ENCODE data around the gene KMT2E.
A peak's percentile ranks its signal among the peaks of the same experiment; 100 is the strongest.

Gene KMT2E

DNA sequence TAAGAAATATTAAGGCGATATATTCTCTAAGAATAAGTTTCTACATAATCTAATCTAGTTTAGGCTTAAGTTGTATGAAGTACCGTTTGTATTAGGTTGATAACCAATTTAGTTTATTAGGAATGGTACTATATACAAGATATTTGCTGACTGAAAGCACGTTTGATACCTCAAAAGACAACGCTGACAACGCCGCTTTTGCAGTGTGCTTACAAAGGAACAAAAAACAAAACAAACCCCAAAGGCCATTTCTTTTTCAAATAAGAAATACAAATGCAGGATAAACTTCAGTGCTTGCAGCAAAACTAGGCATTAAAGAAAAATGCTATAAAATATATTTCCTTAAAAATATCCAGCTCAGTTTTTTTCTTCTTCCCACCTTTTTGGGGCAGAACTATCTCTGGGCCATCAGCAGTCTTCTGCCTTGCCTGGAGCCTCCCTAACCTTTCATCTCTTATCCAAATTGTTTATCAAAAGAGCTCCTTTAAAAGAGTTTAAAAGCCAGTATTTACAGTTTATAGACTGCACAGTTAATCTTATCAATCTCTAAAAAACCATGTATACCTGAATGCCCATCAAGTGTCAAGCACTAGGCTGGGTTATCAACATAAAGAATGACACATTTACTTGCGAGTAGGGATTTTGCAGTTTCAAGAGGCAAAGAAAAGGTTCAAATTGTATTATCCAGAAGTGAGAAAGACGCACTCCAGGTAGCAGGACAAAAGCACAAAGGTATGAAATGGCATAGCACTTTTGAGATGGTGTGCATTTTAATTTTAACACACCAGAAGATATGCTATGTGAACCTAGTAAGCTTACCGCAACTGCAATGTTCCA, 4.1 kb upstream of the KMT2E start:
- DNase-seq (ENCODE audit: low spot score): no peak

DNA sequence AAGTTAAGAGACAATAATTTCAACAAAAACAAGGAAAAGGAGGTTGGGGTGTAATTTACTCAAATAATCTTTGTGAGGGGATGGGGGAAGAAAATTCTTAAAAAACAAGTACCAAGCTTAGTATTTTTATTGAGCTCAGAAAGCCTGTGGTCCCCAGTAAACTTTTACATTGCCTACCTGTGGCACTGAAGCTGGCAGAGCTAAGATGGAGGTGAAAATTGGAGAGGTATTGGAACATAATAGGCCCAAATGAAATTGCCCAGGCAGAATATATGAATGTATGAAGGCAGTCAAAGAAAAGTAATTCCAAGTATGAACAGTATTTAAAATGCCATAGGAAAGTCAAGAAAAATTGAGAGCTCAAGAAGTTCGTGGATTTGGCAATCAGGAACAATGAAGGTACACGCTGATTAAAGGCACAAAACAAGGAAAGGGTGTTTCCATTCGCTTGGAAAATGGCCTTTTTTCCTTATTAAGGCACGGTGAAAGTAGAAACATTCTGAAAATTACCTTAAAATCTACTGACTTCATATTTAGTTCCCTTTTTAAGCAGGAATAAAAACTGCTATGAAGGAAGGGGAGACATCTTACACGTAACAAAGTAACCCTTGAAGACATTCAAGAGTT, 3.4 kb upstream of the KMT2E start:
- DNase-seq (ENCODE audit: low spot score): no peak

DNA sequence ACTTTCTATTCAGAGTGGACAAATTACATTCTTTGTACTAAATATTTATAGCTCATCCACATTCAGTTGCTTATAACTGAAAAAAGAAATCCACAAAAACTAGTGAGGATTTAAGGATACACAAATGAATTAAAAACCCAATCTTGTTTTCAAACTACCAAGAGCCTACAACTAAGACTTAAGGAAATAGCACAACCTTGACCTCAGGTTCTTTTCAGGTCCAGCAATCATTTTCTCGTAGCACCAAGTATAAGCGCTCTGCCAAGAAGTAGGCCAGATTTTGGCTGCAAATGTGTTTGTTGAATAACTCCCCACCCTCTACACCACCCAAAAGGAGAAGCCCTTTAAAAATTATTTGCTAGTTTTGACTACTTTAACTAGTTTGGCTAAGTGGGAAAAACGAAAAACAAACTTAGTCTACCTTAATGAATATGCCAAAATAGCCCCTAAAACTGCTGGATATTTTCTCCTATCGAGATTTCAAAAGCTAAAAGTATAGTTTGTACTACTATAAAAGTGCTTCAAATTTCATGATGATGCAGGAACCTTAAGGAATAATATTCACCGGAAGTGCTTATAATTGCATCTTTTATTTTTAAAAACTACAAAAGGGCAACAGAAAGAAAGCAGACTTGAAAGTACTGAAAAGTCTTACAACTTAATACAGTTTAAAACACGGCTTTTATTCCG, 2.7 kb upstream of the KMT2E start:
- DNase-seq (ENCODE audit: low spot score): no peak

DNA sequence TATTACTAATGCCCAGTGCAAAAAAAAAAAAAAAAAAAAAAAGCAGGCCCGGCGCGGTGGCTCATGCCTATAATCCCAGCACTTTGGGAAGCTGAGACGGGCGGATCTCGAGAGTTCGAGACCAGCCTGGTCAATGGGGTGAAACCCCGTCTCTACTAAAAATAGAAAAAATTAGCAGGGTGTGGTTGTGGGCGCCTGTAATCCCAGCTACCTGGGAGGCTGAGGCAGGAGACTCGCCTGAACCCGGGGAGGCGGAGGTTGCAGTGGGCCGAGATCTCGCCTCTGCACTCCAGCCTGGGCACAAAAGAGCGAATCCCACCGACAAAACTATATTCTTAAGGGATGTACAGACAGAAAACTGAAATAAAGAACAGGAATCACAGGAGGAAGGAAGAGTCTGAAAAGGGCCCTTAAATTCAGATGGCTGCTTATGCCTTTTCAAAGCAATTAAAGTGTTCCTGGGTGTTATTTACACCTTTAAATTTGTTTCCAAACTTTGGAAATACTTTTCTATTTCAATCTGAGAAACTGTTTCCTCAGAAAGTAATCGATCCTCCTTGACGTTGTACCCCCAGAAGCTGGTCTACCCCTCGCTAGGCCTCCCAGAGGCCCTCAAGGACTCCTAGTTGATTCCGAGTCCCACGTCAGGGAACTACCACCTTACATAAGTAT, 2.0 kb upstream of the KMT2E start:
- no peak for DNase-seq (ENCODE audit: low spot score)

DNA sequence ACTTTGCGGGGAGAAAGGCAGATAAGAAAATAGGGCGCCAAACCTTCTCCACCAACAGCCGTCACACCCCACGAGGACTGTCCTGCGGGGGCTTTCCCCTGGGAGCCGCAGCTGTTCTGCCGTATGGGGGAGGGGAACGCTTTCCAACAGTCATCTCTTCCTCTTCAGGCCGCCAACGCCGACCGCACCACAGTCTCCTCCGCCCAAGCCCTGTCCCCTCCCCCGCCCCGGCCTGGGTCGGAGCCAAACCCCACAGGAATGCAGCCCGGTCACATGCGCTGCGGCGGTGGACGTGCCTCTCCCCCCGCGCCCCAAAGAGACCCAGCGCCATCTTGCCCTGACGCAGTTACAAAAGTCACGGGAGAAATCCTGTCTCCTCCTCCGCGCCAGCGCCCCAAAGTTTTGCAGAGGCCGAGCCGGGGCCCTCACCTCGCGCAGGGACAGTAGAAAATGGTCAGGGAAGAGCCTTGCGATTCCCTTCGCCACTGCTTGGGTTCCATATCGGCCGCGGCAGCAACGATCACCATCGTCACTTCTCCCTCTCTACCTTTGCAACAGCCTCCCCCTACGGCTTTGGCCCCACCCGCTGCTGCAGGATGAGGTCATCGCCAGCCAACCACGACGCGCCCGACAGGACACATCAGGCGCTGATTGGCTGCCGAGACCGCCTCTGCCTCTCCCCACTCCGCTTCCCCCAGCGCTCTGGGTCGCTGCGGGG, 1.3 kb upstream of the KMT2E start:
- DNase-seq (ENCODE audit: low spot score): peak; percentile 97

DNA sequence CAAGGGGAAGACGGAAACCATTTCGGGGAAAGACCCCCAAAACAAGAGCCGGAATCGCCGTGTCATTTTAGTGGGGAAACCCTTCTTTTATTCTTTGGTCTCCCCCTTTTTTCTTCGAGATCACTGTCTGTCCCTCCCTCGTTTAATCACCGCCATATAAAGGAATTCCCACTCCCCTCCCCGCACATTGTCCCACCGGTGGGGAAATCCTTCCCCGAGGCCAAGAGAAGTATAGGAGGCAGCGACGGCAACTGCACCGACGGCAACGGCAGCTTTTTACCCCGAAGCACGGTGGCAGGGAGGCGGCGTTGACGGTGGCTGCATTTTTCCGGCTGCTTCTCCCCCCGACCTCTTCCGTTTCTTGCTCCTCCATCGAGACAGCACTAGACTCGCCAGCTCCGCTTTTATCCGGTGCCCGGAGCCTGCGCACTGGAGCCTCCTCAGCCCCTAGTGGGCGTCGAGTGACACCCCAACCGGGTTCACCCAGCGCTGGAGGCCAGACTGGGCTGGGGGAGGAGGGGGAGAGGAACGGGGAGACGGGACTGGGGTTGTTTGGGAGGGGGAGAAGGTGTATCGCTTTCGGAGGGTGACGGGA, 687 bp upstream of the KMT2E start:
- DNase-seq (ENCODE audit: low spot score): peak; percentile 95

DNA sequence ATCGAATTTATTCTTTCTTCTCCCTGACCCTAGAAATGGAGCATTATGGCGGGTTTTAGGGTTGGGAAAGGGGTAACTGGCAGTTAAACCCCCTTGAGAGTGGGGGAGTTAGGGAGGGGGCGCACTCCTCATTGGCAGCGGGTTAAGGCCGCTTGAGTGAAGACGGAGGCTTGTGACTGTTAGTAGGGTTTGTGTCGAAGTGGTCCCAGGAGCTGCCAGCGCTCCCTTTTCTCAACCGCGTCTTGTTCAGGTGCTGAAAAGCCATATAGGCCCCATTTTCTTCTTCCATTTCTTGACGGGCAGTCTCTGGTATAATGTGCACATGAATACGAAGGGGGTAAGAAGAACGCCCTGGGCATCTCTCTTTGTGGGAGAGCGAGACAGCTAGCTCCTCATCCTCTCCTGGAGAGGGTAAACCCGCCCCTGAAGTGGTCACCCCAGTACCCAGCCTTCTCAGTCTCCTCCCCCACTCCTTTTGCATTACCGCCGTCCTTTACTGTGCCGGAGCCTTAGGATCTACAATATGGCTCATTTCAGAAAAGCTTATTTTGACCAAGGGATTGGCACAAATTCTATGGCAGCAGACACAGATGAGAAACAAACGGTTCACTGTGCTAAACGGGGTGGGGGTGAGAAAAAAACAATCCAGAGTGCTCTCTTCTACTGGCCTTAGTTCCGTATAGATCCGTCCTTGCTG, 836 bp downstream of the KMT2E start:
- peak; percentile 52 for DNase-seq (ENCODE audit: low spot score)

DNA sequence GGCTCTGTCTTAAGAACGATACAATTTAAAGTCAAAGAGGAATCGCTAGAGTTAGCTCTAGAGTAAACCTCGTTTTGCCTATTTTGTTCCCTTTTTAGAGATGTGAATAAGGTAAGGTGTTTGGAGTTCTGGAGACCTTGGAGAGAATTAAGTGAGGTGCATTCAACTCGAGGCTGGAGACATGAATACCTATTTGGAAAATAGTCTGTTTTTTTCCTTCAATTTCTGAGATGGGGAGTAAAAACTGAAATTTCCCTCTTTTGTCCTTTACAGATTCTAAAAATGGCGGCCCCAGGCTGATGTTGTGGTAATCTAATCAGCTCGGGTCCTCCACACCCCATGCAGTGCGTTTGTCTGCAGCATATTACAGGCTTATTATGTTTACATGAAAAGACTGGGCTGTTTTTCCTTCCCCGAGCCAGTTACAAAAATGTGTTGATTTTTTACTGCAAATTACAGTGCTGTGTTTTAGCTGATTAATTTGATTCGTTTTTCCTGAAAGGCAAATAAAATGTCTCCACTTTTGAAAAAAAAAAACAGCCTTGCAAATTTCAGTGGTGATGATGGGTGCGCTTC, 1.5 kb downstream of the KMT2E start:
- DNase-seq (ENCODE audit: low spot score): peak; percentile 21

DNA sequence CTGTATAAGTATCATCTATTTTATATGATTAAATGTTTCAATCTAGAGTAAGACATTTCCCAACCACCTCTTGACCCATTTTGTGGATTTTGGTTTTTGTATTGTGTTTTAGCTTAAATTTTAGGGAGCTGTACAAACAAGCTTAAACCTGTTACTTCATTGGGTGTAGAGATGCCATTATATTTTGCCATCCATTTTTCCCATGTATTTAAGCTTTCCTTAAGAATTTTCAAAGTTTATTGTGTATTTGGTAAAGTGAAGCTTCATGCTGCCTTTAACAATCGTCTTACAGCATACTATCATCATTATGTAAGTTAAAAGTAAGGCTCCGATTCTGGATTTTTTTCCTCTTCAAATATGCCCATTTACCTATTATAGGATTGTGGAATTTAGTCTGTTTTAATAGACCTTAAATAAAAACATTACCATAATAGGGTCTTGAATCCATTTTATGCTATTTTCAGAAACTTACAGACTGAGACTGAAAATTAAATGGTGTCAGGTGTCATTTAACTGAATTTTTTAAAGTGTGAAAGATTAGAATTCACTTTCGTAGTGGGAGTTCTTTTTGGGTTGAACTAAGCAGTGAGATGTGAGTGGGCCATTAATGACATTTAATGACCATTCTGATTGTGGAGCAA, 2.2 kb downstream of the KMT2E start:
- DNase-seq (ENCODE audit: low spot score): no peak

DNA sequence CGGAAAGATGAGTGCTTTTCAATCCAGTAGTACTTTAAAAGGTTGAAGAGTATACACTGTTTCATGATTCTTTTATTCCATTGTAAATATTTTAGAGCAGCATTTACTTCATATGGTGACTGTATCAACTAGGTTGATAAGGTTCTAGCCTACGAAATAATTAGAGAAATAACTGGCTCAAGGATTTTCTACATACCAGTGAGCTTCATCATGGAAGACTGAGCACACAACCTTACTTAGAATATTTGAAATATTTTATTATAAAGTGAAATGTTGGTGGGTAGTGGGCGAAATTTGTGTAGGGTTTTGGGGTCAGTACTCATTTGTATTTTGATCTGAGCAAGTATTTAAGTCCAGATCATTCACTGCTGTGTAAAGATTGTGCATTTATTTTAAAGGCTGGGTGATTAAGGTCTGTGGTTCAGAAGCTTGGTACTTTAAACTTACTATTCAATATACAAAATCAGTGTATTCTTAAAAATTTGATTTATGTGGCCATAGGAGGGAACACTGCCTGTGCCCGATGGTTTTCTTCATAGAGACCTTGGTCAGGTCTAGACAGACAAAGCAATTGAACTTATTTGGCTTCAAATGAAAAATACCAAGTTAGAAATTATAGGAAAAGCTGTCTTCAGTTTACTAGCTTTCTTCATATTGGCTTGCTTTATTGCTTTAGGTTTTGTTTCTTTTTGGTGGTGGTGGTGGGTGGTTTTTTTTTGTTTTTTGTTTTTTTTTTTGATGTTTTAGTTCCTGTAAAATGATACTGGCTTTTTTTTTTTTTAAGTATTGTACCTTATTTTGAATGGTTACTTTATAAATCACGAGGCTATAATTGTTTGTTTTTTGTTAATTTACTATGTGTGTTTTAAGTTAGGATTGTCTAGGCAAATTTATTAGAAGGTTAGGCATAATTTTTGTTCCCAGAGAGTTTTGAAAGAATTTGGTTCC, 3.0 kb downstream of the KMT2E start:
- DNase-seq (ENCODE audit: low spot score): no peak

DNA sequence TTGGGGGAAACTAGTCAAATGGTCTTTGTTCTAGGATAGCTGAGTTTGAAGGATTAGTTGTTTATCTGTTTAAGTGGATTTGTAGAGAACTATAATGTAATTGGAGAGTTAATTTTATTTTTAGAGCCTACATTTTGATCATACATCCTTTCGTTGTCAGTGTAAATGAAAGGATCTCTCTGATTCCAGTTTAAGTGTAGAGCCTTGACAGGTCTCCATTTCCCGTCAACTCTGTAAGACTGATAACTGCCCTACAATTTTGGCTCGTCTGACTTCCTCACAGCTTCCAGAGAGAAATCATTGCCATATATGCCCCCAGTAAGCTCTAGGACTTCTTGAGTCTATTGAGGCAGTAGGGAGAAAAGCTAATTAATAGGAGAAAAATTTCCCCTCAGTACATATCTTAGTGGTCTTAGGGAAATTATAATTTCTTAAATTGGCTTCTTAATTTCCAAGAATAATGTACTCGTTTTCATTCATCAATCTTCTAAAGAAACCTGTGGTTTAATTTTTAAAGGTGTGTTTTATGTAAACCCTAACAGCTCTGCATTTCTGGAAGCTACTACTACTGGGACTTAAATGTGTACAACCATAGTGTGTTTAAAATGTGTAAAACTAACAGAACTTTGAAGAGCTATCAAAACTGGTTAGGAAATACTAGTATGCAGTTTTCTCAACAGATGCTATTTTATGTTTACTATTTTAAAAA, 3.8 kb downstream of the KMT2E start:
- DNase-seq (ENCODE audit: low spot score): no peak

DNA sequence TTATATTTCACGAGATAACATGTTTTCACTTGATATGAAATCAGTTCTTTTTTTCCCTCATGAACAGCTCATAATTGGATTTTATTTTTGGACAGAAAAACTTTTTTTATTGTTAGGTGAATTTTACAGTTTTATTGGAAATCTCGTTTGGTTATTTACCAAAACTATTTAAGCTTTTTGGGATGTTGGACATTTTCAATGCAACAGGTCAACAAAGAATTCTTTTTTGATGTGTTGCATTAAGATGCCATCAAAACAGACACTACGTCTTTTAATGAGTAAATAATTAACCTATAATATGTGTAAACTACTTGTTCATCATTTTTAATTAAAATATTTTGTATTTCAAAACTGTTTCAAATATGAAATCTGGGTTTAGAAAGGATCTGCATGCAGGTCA, 5.3 kb downstream of the KMT2E start:
- no peak for DNase-seq (ENCODE audit: low spot score)

DNA sequence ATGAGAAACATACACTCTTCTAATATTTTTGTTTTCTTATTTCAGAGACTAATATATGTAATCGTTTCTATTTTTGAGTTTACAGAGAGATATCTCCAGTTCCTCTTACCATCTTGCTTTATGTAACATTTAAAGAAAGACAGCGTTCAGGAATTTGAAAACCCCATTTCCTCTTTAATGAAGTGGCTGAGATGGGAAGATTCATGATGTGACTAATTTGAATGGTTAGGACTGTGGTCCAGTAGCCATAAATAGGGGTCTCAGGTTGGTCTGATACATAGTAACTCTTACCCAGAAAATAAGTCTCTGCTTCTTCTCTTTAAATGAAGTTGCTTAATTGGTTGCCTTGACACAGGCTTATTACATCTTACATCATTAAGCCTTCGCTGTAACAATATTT, 6.9 kb downstream of the KMT2E start:
- DNase-seq (ENCODE audit: low spot score): no peak

DNA sequence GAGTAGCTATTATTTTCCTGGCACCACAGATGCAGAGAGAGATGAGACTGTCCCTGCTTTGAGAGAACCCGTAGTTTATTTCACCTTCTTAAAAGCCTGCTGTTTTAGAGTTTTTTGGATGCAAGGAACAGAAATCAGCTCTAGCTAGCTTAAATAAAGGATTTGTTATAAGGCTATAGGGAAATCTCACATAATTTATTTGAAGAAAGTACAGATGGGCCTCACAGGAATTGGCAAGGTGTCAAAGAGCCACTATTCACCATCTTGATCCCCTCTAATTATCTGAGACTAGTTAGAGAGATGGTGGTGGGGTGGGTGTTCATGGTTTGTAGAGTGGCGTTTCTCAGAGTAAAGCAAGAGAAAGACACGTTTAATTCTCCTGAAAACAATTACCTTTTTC, 7.3 kb downstream of the KMT2E start:
- no peak for DNase-seq (ENCODE audit: low spot score)

DNA sequence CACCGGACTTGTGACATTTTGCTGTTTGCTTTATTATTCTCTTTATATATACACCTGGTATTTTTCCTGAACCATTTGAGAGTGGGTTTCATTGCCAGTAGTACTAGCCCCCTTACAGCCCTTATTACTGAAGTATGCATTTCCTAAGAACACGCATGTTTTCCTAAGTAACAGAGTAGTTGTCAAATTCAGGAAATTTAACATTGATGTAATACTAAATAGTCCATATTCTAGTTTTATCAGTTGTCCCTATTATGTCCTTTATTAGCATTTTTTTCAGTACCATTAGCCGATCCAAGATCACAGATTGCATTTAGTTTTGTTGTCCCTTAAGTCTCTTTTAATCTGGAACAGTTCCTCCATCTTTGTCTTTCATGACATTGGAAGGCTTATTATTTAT, 8.0 kb downstream of the KMT2E start:
- DNase-seq (ENCODE audit: low spot score): no peak

DNA sequence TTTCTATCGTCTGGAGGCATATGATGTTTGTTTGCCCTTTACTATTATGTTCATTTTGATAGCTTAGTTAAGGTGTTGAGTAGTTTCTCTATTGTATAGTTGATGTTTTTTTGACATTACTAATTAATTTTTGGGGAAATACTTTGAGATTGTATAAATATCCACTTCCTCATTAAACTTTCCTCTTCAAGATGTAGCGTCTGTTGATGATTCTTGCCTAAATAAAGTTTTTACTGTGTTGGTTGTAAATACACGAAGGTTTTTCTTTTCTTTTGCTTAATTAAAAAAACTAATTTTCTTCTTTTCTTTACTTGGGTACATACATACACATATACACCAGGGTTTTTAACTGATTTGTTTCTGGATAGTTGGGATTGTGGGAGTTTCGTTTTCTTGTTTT, 8.5 kb downstream of the KMT2E start:
- no peak for DNase-seq (ENCODE audit: low spot score)

DNA sequence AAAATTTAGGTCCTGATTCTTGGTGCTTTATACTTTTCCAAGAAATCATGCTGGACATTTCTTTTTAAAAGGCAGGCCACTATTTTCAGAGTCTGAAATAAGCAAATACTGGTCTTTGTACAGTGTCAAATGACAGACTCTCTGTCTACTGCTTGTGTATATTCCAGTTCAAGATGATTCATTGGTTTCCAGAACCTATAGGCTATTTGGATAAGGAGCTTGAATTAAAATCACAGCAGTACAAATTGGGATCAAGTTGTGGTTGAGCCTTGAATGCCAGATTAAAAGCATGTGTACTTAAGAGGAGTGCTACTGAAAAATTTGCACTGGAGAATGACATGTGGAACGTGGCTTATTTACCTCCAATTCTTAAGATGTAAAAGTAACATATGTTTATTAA, 10.7 kb downstream of the KMT2E start:
- no peak for DNase-seq (ENCODE audit: low spot score)

DNA sequence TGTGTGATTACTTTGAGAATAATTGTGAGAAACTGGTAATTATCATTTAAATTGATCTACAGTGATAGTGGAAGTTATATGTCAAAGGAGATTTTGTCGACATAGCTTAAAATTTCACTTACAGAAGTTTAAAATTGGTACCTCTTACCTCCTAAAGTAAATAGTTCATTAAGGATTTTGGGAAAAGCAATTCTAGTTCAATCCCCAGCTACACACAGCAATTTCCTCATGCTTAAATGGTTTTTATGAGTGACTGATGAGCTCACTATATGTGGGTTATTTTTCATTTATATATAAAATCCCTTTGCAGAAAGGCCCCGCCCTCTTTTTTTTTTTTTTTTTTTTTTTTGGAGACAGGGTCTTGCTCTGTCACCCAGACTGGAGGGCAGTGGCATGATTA, 12.7 kb downstream of the KMT2E start:
- no peak for DNase-seq (ENCODE audit: low spot score)
